Measurements from ENCODE around the gene TRIM56. TPM values are rescaled to one million over a fixed set of nuclear protein-coding genes. Genes with fewer than 3 reads are reported as not detected.

Gene TRIM56
- 3.0 TPM for total RNA-seq

GRCh38 chr7:101085162-101085964 is at the start of gene TRIM56:
Gene TRIM56, plus strand, starts transcription at chr7:101085481. Its CDS starts 1,832 bp downstream, at chr7:101087313.

GRCh38 chr7:101126651-101127459 is 41.6 kb downstream of the TRIM56 start, which contains the start of gene SERPINE1:
Gene SERPINE1, plus strand, starts transcription at chr7:101127104. Its CDS starts 1,290 bp downstream, at chr7:101128394.

Other genes starting within 250 kb of the TRIM56 start
- gene SLC12A9, start 232.8 kb upstream of the TRIM56 start, total RNA-seq = 27.9 TPM
- 10.4 TPM for gene TRIP6, start 218.1 kb upstream of the TRIM56 start, total RNA-seq
- 30.2 TPM for gene SRRT, start 210.4 kb upstream of the TRIM56 start, total RNA-seq
- 3.7 TPM for gene UFSP1, start 195.8 kb upstream of the TRIM56 start, total RNA-seq
- gene ACHE, start 189.6 kb upstream of the TRIM56 start, total RNA-seq = 73.4 TPM
- 2.1 TPM for gene MUC3A, start 135.9 kb upstream of the TRIM56 start, total RNA-seq
- gene MUC12, start 115.9 kb upstream of the TRIM56 start, total RNA-seq = 0.23 TPM
- gene MUC17, start 65.4 kb upstream of the TRIM56 start, total RNA-seq = not detected
- 0.23 TPM for gene SERPINE1, start 41.6 kb downstream of the TRIM56 start, total RNA-seq
- gene AP1S1, start 69.0 kb downstream of the TRIM56 start, total RNA-seq = 110 TPM
- 33.2 TPM for gene VGF, start 80.1 kb downstream of the TRIM56 start, total RNA-seq
- 2.1 TPM for gene NAT16, start 94.8 kb downstream of the TRIM56 start, total RNA-seq
- not detected for gene MOGAT3, start 115.6 kb downstream of the TRIM56 start, total RNA-seq
- gene PLOD3, start 132.1 kb downstream of the TRIM56 start, total RNA-seq = 24.0 TPM
- 57.9 TPM for gene ZNHIT1, start 132.7 kb downstream of the TRIM56 start, total RNA-seq
- 4.2 TPM for gene CLDN15, start 152.3 kb downstream of the TRIM56 start, total RNA-seq
- 80.5 TPM for gene FIS1, start 159.6 kb downstream of the TRIM56 start, total RNA-seq
- 52.6 TPM for gene IFT22, start 236.3 kb downstream of the TRIM56 start, total RNA-seq